ENCODE results near the gene HOXB5.
A peak's percentile ranks its signal among the peaks of the same experiment; 100 is the strongest.

HOXB5 gene

GRCh38 chr17:48587276-48588073, 6.1 kb downstream of the HOXB5 start (continued):
- TF ChIP-seq SCRT1 (tag by site-specific recombination; IDR thresholded peaks at IDR 0.05; ENCODE audit: borderline replicate concordance): no peak
- 0 out of 2 replicates have a peak, but pooled peaks have one; percentile 17 for TF ChIP-seq ZNF266 (tag by site-specific recombination; IDR thresholded peaks at IDR 0.05; ENCODE audit: low read depth)
- peak; percentile 64; the same call in 1 of the 2 replicates for TF ChIP-seq ZBTB48 (tag by site-specific recombination; IDR thresholded peaks at IDR 0.05)
- TF ChIP-seq ZNF433 (tag by site-specific recombination; IDR thresholded peaks at IDR 0.05; ENCODE audit: low read depth): no peak
- no peak for TF ChIP-seq ZNF473 (tag by site-specific recombination; IDR thresholded peaks at IDR 0.05)
- no peak for TF ChIP-seq ZBTB21 (tag by site-specific recombination; IDR thresholded peaks at IDR 0.05)
- TF ChIP-seq ZNF585B (tag by site-specific recombination; IDR thresholded peaks at IDR 0.05): no peak
- TF ChIP-seq ZNF324 (tag by site-specific recombination; IDR thresholded peaks at IDR 0.05): no peak
- no peak for TF ChIP-seq ZNF184 (tag by site-specific recombination; IDR thresholded peaks at IDR 0.05)
- TF ChIP-seq REST (tag by site-specific recombination; IDR thresholded peaks at IDR 0.05): no peak
- peak; percentile 60 for TF ChIP-seq ZNF366 (tag by site-specific recombination; conservative IDR thresholded peaks at IDR 0.05)

- ChIA-PET CTCF (interaction anchor here (0.6 to 3.2 kb wide), 16 partner anchors 17 to 557 kb away, joined by 3 to 18 read pairs (median 4); no protein-coding TSS in a partner anchor), POLR2A (interaction anchor here (0.5 to 2.4 kb wide), 6 partner anchors 10 to 411 kb away, joined by 3 to 9 read pairs (median 6); partner anchors contain the start of gene IGF2BP1)
- Histone ChIP-seq H3K4me3 (ENCODE audit: low read depth, low read length) (peak overlapping the region; percentile 38), H3K27ac (ENCODE audit: extremely low read depth, low read depth, low read length) (peak overlapping the region; percentile 92), H3K36me3 (ENCODE audit: control insufficient read depth in 2 of 2, insufficient read depth in 1 of 2, low read length in 2 of 2) (peaks cover 0 to 29% of the 10 kb centered on the region in 2 experiments; a peak in 2 of 3 replicates), H3K9me3 (ENCODE audit: control insufficient read depth, insufficient read depth, low read depth, low read length) (no peaks in the 10 kb centered on the region), H3K4me1 (ENCODE audit: control insufficient read depth, insufficient read depth, low read length) (peaks cover 50% of the 10 kb centered on the region)
- TF ChIP-seq ZNF837 (tag by site-specific recombination; IDR thresholded peaks at IDR 0.05) (no peak), FEZF1 (tag by site-specific recombination; IDR thresholded peaks at IDR 0.05) (no peak), ZNF768 (tag by site-specific recombination; IDR thresholded peaks at IDR 0.05) (no peak), GLIS2 (tag by site-specific recombination; IDR thresholded peaks at IDR 0.05) (peak; percentile 16; the same call in 1 of the 2 replicates), EGR2 (tag by site-specific recombination; IDR thresholded peaks at IDR 0.05; ENCODE audit: low read depth) (peak; percentile 93), BCL11B (tag by site-specific recombination; IDR thresholded peaks at IDR 0.05; ENCODE audit: low read depth) (0 out of 2 replicates have a peak, but pooled peaks have one; percentile 16), ZNF114 (tag by site-specific recombination; IDR thresholded peaks at IDR 0.05) (no peak), GLIS1 (tag by site-specific recombination; IDR thresholded peaks at IDR 0.05) (peak; percentile 50), SCRT2 (tag by site-specific recombination; IDR thresholded peaks at IDR 0.05) (no peak), ZNF155 (tag by site-specific recombination; IDR thresholded peaks at IDR 0.05) (no peak), ZNF777 (tag by site-specific recombination; IDR thresholded peaks at IDR 0.05; ENCODE audit: borderline replicate concordance) (no peak), ZNF146 (tag by site-specific recombination; IDR thresholded peaks at IDR 0.05) (no peak), ZBTB21 (tag by site-specific recombination; IDR thresholded peaks at IDR 0.05) (no peak), IKZF3 (tag by site-specific recombination; IDR thresholded peaks at IDR 0.05) (no peak), ZBTB10 (tag by site-specific recombination; IDR thresholded peaks at IDR 0.05) (no peak), GFI1B (tag by site-specific recombination; IDR thresholded peaks at IDR 0.05) (no peak), PRDM1 (tag by site-specific recombination; IDR thresholded peaks at IDR 0.05) (no peak), TCF7L2 (IDR thresholded peaks at IDR 0.05; ENCODE audit: borderline replicate concordance, low read depth, low read length) (0 out of 2 replicates have a peak, but pooled peaks have one; percentile 11)
Measured at GRCh38 chr17:48586355-48587258, 7.0 kb downstream of the HOXB5 start.
